ENCODE results near the gene MEGF10.
A peak's percentile ranks its signal among the peaks of the same experiment; 100 is the strongest.
"Not testable (repeated sequence)": the region's sequence is repeated elsewhere in the genome, so short reads cannot be mapped to it uniquely, and the experiment has no call there.

The MEGF10 gene

DNA sequence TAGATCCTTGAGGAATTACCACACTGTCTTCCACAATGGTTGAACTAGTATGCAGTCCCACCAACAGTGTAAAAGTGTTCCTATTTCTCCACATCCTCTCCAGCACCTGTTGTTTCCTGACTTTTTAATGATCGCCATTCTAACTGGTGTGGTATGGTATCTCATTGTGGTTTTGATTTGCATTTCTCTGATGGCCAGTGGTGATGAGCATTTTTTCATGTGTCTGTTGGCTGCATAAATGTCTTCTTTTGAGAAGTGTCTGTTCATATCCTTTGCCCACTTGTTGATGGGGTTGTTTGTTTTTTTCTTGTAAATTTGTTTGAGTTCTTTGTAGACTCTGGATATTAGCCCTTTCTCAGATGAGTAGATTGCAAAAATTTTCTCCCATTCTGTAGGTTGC lies 25.1 kb upstream of the MEGF10 start:
- not testable (repeated sequence) for H3K9ac ChIP-seq (ENCODE audit: low read length); H3K4me1 ChIP-seq (ENCODE audit: control insufficient read depth, low read depth, low read length); H3K4me3 ChIP-seq (ENCODE audit: low read length); H2BK5ac ChIP-seq (ENCODE audit: low read length); H3K18ac ChIP-seq (ENCODE audit: low read length); H3K79me2 ChIP-seq (ENCODE audit: control insufficient read depth, insufficient read depth, low read length); H2BK120ac ChIP-seq (ENCODE audit: low read depth, low read length); H3K27me3 ChIP-seq (ENCODE audit: insufficient read depth, low read length, poor library complexity); H4K5ac ChIP-seq (ENCODE audit: low read length); H3K4ac ChIP-seq (ENCODE audit: low read depth, low read length); H3K27ac ChIP-seq (ENCODE audit: low read depth, low read length); DNase-seq; H3K23ac ChIP-seq (ENCODE audit: low read length); H2BK15ac ChIP-seq (replicated peaks; ENCODE audit: low read depth); H3K4me2 ChIP-seq (ENCODE audit: low read length); H4K8ac ChIP-seq (ENCODE audit: low read depth, low read length); H2AK5ac ChIP-seq (ENCODE audit: low read length); H3K36me3 ChIP-seq (ENCODE audit: control insufficient read depth, insufficient read depth, low read length); H3K79me1 ChIP-seq (ENCODE audit: low read length); H3K56ac ChIP-seq (ENCODE audit: low read length)
- WGBS (ENCODE audit: extremely low coverage, insufficient coverage, low lambda C conversion rate), result no CpG with 5 or more reads among the region's 1 CpG

DNA sequence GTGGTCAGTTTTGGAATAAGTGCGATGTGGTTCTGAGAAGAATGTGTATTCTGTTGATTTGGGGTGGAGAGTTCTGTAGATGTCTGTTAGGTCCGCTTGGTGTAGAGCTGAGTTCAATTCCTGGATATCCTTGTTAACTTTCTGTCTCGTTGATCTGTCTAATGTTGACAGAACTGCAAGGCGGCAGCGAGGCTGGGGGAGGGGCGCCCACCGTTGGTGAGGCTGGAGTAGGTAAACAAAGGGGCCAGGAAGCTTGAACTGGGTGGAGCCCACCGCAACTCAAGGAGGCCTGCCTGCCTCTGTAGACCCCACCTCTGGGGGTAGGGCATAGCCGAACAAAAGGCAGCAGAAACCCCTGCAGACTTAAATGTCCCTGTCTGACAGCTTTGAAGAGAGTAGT lies 22.3 kb upstream of the MEGF10 start:
- not testable (repeated sequence) for H3K56ac ChIP-seq (ENCODE audit: low read length); DNase-seq

DNA sequence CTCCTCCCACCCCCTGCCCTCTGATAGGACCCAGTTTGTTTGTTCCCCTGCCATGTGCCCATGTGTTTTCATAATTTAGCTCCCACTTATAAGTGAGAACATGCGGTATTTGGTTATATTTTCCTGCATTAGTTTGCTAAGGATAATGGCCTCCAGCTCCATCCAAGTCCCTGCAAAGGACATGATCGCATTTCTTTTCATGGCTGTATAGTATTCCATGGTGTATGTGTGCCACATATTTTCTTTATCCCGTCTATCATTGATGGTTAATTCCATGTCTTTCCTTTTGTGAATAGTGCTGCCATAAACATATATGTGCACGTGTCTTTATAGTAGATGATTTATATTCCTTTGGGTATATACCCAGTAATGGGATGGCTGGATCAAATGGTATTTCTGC lies 19.9 kb upstream of the MEGF10 start:
- not testable (repeated sequence) for H3K27ac ChIP-seq (ENCODE audit: low read depth, low read length); H3K23ac ChIP-seq (ENCODE audit: low read length); H2BK15ac ChIP-seq (replicated peaks; ENCODE audit: low read depth); H3K4me2 ChIP-seq (ENCODE audit: low read length); H3K27me3 ChIP-seq (ENCODE audit: insufficient read depth, low read length, poor library complexity); H3K18ac ChIP-seq (ENCODE audit: low read length); H4K5ac ChIP-seq (ENCODE audit: low read length); H3K4me3 ChIP-seq (ENCODE audit: low read length); H3K4ac ChIP-seq (ENCODE audit: low read depth, low read length); H2BK120ac ChIP-seq (ENCODE audit: low read depth, low read length); H3K79me2 ChIP-seq (ENCODE audit: control insufficient read depth, insufficient read depth, low read length); H3K79me1 ChIP-seq (ENCODE audit: low read length); H2BK5ac ChIP-seq (ENCODE audit: low read length); H4K8ac ChIP-seq (ENCODE audit: low read depth, low read length); H3K36me3 ChIP-seq (ENCODE audit: control insufficient read depth, insufficient read depth, low read length); H3K4me1 ChIP-seq (ENCODE audit: control insufficient read depth, low read depth, low read length); H3K56ac ChIP-seq (ENCODE audit: low read length); H3K9ac ChIP-seq (ENCODE audit: low read length); DNase-seq; H2AK5ac ChIP-seq (ENCODE audit: low read length)
- WGBS (ENCODE audit: extremely low coverage, insufficient coverage, low lambda C conversion rate), result no CpG with 5 or more reads among the region's 4 CpGs

More for the DNA sequence above, 22.3 kb upstream of the MEGF10 start:
- not testable (repeated sequence) for H3K36me3 ChIP-seq (ENCODE audit: control insufficient read depth, insufficient read depth, low read length); H4K5ac ChIP-seq (ENCODE audit: low read length); H3K27me3 ChIP-seq (ENCODE audit: insufficient read depth, low read length, poor library complexity); H3K4me1 ChIP-seq (ENCODE audit: control insufficient read depth, low read depth, low read length); H3K9ac ChIP-seq (ENCODE audit: low read length); H3K18ac ChIP-seq (ENCODE audit: low read length); H3K79me2 ChIP-seq (ENCODE audit: control insufficient read depth, insufficient read depth, low read length); H2BK5ac ChIP-seq (ENCODE audit: low read length); H2AK5ac ChIP-seq (ENCODE audit: low read length); H3K4me2 ChIP-seq (ENCODE audit: low read length); H3K79me1 ChIP-seq (ENCODE audit: low read length); H2BK120ac ChIP-seq (ENCODE audit: low read depth, low read length); H2BK15ac ChIP-seq (replicated peaks; ENCODE audit: low read depth); H4K8ac ChIP-seq (ENCODE audit: low read depth, low read length); H3K4ac ChIP-seq (ENCODE audit: low read depth, low read length); H3K27ac ChIP-seq (ENCODE audit: low read depth, low read length); H3K4me3 ChIP-seq (ENCODE audit: low read length); H3K23ac ChIP-seq (ENCODE audit: low read length)
- no CpG with 5 or more reads among the region's 9 CpGs for WGBS (ENCODE audit: extremely low coverage, insufficient coverage, low lambda C conversion rate)

DNA sequence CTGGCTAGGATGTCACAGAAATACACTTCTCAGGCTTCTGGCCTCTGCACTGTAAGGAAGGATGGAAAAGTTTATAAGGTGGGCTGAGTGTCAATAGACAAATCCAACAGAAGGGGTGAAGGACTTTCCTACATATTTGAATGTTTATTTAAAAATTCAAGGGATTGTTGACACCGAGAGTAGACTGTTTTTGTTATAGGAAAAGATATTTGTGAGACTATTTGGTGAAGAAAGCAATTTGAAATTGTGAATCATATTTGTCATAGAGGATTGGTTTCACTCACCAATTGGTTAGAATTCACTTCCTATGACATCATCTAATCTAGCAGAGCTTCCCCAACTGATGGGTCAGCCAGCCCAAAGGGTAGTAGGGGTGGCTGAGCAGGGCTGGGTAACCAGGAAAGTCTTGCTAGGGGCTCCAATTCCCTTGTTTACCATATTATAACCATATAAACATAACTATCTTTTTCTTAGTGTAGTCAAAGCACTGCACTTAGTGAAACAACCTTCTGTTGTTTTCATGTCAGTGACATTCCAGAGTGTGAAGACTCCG lies 14.9 kb upstream of the MEGF10 start:
- Histone ChIP-seq H3K23ac (ENCODE audit: low read length) (no peak overlapping the region), H4K5ac (ENCODE audit: low read length) (no peak overlapping the region), H2BK15ac (replicated peaks; ENCODE audit: low read depth) (no peak overlapping the region), H3K36me3 (ENCODE audit: control insufficient read depth, insufficient read depth, low read length) (no peaks in the 10 kb centered on the region), H3K4me1 (ENCODE audit: control insufficient read depth, low read depth, low read length) (no peaks in the 10 kb centered on the region), H3K56ac (ENCODE audit: low read length) (no peak overlapping the region), H3K27ac (ENCODE audit: low read depth, low read length) (no peak overlapping the region), H3K4me2 (ENCODE audit: low read length) (no peak overlapping the region), H3K79me2 (ENCODE audit: control insufficient read depth, insufficient read depth, low read length) (no peaks in the 10 kb centered on the region), H3K4ac (ENCODE audit: low read depth, low read length) (no peak overlapping the region), H3K79me1 (ENCODE audit: low read length) (no peaks in the 10 kb centered on the region), H3K18ac (ENCODE audit: low read length) (no peak overlapping the region), H3K27me3 (ENCODE audit: insufficient read depth, low read length, poor library complexity) (no peaks in the 10 kb centered on the region), H2BK5ac (ENCODE audit: low read length) (no peak overlapping the region), H2AK5ac (ENCODE audit: low read length) (no peak overlapping the region), H4K8ac (ENCODE audit: low read depth, low read length) (no peak overlapping the region), H2BK120ac (ENCODE audit: low read depth, low read length) (no peak overlapping the region), H3K9ac (ENCODE audit: low read length) (no peak overlapping the region), H3K4me3 (ENCODE audit: low read length) (no peak overlapping the region)
- 100% methylated on average over 1 of the region's 2 CpGs for WGBS (ENCODE audit: extremely low coverage, insufficient coverage, low lambda C conversion rate)
- DNase-seq, result no peak

DNA sequence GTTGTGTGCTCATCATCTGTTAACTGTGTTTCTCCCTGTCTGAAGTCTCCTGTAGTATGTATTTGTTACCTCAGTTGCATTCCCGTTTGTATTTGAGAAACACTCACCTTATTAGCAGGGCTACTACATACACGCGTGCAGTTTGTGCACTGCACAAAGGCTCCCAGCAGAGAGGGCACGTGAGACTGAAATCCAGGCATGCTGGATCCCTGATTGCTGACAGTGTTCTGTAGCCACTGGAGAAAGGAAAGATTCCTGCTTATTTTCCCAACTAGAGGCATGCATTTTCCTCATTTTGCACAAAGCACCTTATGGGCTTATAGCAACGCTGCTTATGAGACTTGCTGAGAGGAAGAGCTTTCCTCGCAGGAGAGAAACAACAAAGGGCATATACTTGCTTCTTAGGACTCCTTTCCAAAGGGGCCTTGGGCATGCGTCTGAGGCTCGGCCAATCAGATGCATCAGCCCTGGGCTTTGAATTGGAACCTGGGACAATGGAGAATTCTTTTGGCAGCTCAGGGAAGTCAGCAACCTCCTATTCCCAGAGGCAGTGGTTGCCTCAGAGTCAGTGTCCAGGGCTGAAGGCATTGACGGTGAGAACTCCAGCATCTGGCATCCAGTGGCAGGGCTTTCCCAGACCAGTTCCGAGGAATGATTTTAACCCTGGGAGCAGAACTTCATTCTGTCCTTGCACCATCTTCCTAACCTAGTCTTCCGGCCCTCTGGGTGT lies 9.9 kb upstream of the MEGF10 start:
- H3K56ac ChIP-seq (ENCODE audit: low read length), result no peak overlapping the region
- no peak overlapping the region for H2AK5ac ChIP-seq (ENCODE audit: low read length)
- H3K23ac ChIP-seq (ENCODE audit: low read length), result no peak overlapping the region
- H2BK15ac ChIP-seq (replicated peaks; ENCODE audit: low read depth), result no peak overlapping the region
- H3K27me3 ChIP-seq (ENCODE audit: insufficient read depth, low read length, poor library complexity), result no peaks in the 10 kb centered on the region
- WGBS (ENCODE audit: extremely low coverage, insufficient coverage, low lambda C conversion rate), result no CpG with 5 or more reads among the region's 11 CpGs
- no peak overlapping the region for H3K4me3 ChIP-seq (ENCODE audit: low read length)
- no peak overlapping the region for H3K4me2 ChIP-seq (ENCODE audit: low read length)
- no peaks in the 10 kb centered on the region for H3K4me1 ChIP-seq (ENCODE audit: control insufficient read depth, low read depth, low read length)
- H3K18ac ChIP-seq (ENCODE audit: low read length), result no peak overlapping the region
- no peak overlapping the region for H3K9ac ChIP-seq (ENCODE audit: low read length)
- H4K8ac ChIP-seq (ENCODE audit: low read depth, low read length), result no peak overlapping the region
- H3K36me3 ChIP-seq (ENCODE audit: control insufficient read depth, insufficient read depth, low read length), result no peaks in the 10 kb centered on the region
- no peaks in the 10 kb centered on the region for H3K79me1 ChIP-seq (ENCODE audit: low read length)
- H3K27ac ChIP-seq (ENCODE audit: low read depth, low read length), result no peak overlapping the region
- no peak overlapping the region for H3K4ac ChIP-seq (ENCODE audit: low read depth, low read length)
- H2BK120ac ChIP-seq (ENCODE audit: low read depth, low read length), result no peak overlapping the region
- H4K5ac ChIP-seq (ENCODE audit: low read length), result no peak overlapping the region
- H2BK5ac ChIP-seq (ENCODE audit: low read length), result no peak overlapping the region
- H3K79me2 ChIP-seq (ENCODE audit: control insufficient read depth, insufficient read depth, low read length), result no peaks in the 10 kb centered on the region
- peak; percentile 38 for DNase-seq

DNA sequence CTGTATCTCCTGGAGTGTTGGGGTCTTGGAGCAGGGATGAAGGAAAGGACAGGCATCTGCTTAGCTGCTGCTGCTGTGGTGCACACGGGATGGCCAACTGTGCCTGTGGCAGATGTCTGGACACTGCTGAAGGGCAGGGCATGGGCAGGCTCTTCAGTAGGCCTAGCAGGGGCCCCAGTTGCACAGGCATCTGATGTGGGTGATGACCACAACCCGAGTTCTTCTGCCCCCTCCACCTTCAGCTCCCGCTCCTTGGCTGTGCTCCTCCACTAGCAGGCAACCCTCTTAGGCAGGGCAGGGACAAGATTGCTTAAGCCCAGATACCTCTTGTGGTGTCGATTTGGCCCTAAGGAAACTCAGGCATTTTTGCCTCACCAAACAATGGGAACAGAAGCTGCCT lies 9.0 kb upstream of the MEGF10 start:
- DNase-seq, result no peak
- H3K36me3 ChIP-seq (ENCODE audit: control insufficient read depth, insufficient read depth, low read length), result no peaks in the 10 kb centered on the region
- H3K4me3 ChIP-seq (ENCODE audit: low read length), result no peak overlapping the region
- H3K9ac ChIP-seq (ENCODE audit: low read length), result no peak overlapping the region
- H3K4ac ChIP-seq (ENCODE audit: low read depth, low read length), result no peak overlapping the region
- H2BK120ac ChIP-seq (ENCODE audit: low read depth, low read length), result no peak overlapping the region
- H3K4me2 ChIP-seq (ENCODE audit: low read length), result no peak overlapping the region
- no CpG with 5 or more reads among the region's 4 CpGs for WGBS (ENCODE audit: extremely low coverage, insufficient coverage, low lambda C conversion rate)
- H3K56ac ChIP-seq (ENCODE audit: low read length), result no peak overlapping the region
- no peak overlapping the region for H4K5ac ChIP-seq (ENCODE audit: low read length)
- no peaks in the 10 kb centered on the region for H3K79me2 ChIP-seq (ENCODE audit: control insufficient read depth, insufficient read depth, low read length)
- H3K23ac ChIP-seq (ENCODE audit: low read length), result peak overlapping the region; percentile 20
- no peak overlapping the region for H2AK5ac ChIP-seq (ENCODE audit: low read length)
- no peak overlapping the region for H2BK15ac ChIP-seq (replicated peaks; ENCODE audit: low read depth)
- no peak overlapping the region for H3K18ac ChIP-seq (ENCODE audit: low read length)
- H3K27me3 ChIP-seq (ENCODE audit: insufficient read depth, low read length, poor library complexity), result no peaks in the 10 kb centered on the region
- H3K27ac ChIP-seq (ENCODE audit: low read depth, low read length), result no peak overlapping the region
- H3K79me1 ChIP-seq (ENCODE audit: low read length), result no peaks in the 10 kb centered on the region
- H4K8ac ChIP-seq (ENCODE audit: low read depth, low read length), result no peak overlapping the region
- H2BK5ac ChIP-seq (ENCODE audit: low read length), result no peak overlapping the region
- no peaks in the 10 kb centered on the region for H3K4me1 ChIP-seq (ENCODE audit: control insufficient read depth, low read depth, low read length)

Measured in mesendoderm (in vitro differentiated cells).